ENCODE measurements around the gene ZNF672. TPM values are rescaled to one million over a fixed set of nuclear protein-coding genes. Genes with fewer than 3 reads are reported as not detected.

Gene ZNF672
- total RNA-seq, 1 experiment from 2014 or later = 35.8 TPM

GRCh38 chr1:248848602-248849001 lies 10.6 kb downstream of the ZNF672 start:
- Mint-ChIP-seq H3K36me3 (ENCODE audit: insufficient read depth, unreplicated experiment) (peaks cover 46% of the 10 kb centered on the region), H3K4me3 (ENCODE audit: unreplicated experiment) (no peak overlapping the region), H3K27me3 (ENCODE audit: insufficient read depth, unreplicated experiment) (no peaks in the 10 kb centered on the region), H3K4me1 (ENCODE audit: insufficient read depth, unreplicated experiment) (peaks cover 5% of the 10 kb centered on the region), H3K27ac (ENCODE audit: low read depth, unreplicated experiment) (no peak overlapping the region), H3K9me3 (ENCODE audit: unreplicated experiment) (no peaks in the 10 kb centered on the region)
- no peak for TF ChIP-seq CTCF (IDR thresholded peaks at IDR 0.05; ENCODE audit: unreplicated experiment)
- intact Hi-C loops (cut with micrococcal nuclease) = no loop called here
- ChIA-PET POLR2A (interaction anchor here (0.6 to 5.7 kb wide), 3 partner anchors 9 to 26 kb away, joined by 3 to 55 read pairs (median 19); partner anchors contain the start of genes ZNF672 and ZNF692), CTCF (interaction anchor here (0.6 to 0.9 kb wide), 3 partner anchors 10 to 65 kb away, joined by 3 read pairs; partner anchors contain the start of gene ZNF692)
- no TSS peak for BruUV-seq (replicated peaks)
- DNase-seq (ENCODE audit: unreplicated experiment) = no peak

GRCh38 chr1:248849152-248849551 lies 11.1 kb downstream of the ZNF672 start:
- Mint-ChIP-seq H3K4me1 (ENCODE audit: insufficient read depth, unreplicated experiment) (peaks cover 5% of the 10 kb centered on the region), H3K27ac (ENCODE audit: low read depth, unreplicated experiment) (no peak overlapping the region), H3K9me3 (ENCODE audit: unreplicated experiment) (no peaks in the 10 kb centered on the region), H3K4me3 (ENCODE audit: unreplicated experiment) (no peak overlapping the region), H3K36me3 (ENCODE audit: insufficient read depth, unreplicated experiment) (peaks cover 46% of the 10 kb centered on the region), H3K27me3 (ENCODE audit: insufficient read depth, unreplicated experiment) (no peaks in the 10 kb centered on the region)
- DNase-seq (ENCODE audit: unreplicated experiment) = peak; percentile 54
- TSS peak; percentile 6 for BruUV-seq (replicated peaks)
- TF ChIP-seq CTCF (IDR thresholded peaks at IDR 0.05; ENCODE audit: unreplicated experiment) = no peak
- intact Hi-C loops (cut with micrococcal nuclease) = no loop called here
- CTCF ChIA-PET = interaction anchor here (0.6 to 2.5 kb wide), 5 partner anchors 8 to 65 kb away, joined by 3 to 10 read pairs (median 3); partner anchors contain the start of gene ZNF692
- POLR2A ChIA-PET = interaction anchor here (0.6 to 5.7 kb wide), 4 partner anchors 9 to 25 kb away, joined by 3 to 55 read pairs (median 11); partner anchors contain the start of genes ZNF672 and ZNF692

- peaks cover 41% of the 10 kb centered on the region for H3K36me3 Mint-ChIP-seq (ENCODE audit: insufficient read depth, unreplicated experiment)
- ChIA-PET POLR2A (interaction anchor here (1.2 to 5.7 kb wide), 3 partner anchors 9 to 23 kb away, joined by 3 to 55 read pairs (median 19); partner anchors contain the start of genes ZNF672 and ZNF692), CTCF (interaction anchor here (0.9 to 2.5 kb wide), 5 partner anchors 8 to 181 kb away, joined by 3 to 10 read pairs (median 3); partner anchors contain the start of gene ZNF692)
- TF ChIP-seq CTCF (IDR thresholded peaks at IDR 0.05; ENCODE audit: unreplicated experiment) = no peak
- intact Hi-C loops (cut with micrococcal nuclease) = no loop called here
- no peaks in the 10 kb centered on the region for H3K27me3 Mint-ChIP-seq (ENCODE audit: insufficient read depth, unreplicated experiment)
- DNase-seq (ENCODE audit: unreplicated experiment) = no peak
- H3K27ac Mint-ChIP-seq (ENCODE audit: low read depth, unreplicated experiment) = no peak overlapping the region
- no peaks in the 10 kb centered on the region for H3K9me3 Mint-ChIP-seq (ENCODE audit: unreplicated experiment)
- no TSS peak for BruUV-seq (replicated peaks)
- peaks cover 5% of the 10 kb centered on the region for H3K4me1 Mint-ChIP-seq (ENCODE audit: insufficient read depth, unreplicated experiment)
- H3K4me3 Mint-ChIP-seq (ENCODE audit: unreplicated experiment) = no peak overlapping the region
Observed at GRCh38 chr1:248849637-248850036, 11.6 kb downstream of the ZNF672 start.

- peaks cover 39% of the 10 kb centered on the region for H3K36me3 Mint-ChIP-seq (ENCODE audit: insufficient read depth, unreplicated experiment)
- TSS peak; percentile 52 for BruUV-seq (replicated peaks)
- CTCF ChIA-PET = interaction anchor here (0.5 to 2.5 kb wide), 6 partner anchors 9 to 1062 kb away, joined by 3 to 10 read pairs (median 4); no protein-coding TSS in a partner anchor
Observed at GRCh38 chr1:248850124-248850523, 12.1 kb downstream of the ZNF672 start.

More at GRCh38 chr1:248850124-248850523, 12.1 kb downstream of the ZNF672 start:
- H3K27ac Mint-ChIP-seq (ENCODE audit: low read depth, unreplicated experiment) = no peak overlapping the region
- DNase-seq (ENCODE audit: unreplicated experiment) = no peak
- no peaks in the 10 kb centered on the region for H3K27me3 Mint-ChIP-seq (ENCODE audit: insufficient read depth, unreplicated experiment)
- H3K9me3 Mint-ChIP-seq (ENCODE audit: unreplicated experiment) = no peaks in the 10 kb centered on the region
- H3K4me1 Mint-ChIP-seq (ENCODE audit: insufficient read depth, unreplicated experiment) = peaks cover 5% of the 10 kb centered on the region
- H3K4me3 Mint-ChIP-seq (ENCODE audit: unreplicated experiment) = no peak overlapping the region
- POLR2A ChIA-PET = interaction anchor here (1.2 to 5.7 kb wide), 3 partner anchors 9 to 24 kb away, joined by 3 to 55 read pairs (median 19); partner anchors contain the start of genes ZNF672 and ZNF692
- intact Hi-C loops (cut with micrococcal nuclease) = no loop called here
- TF ChIP-seq CTCF (IDR thresholded peaks at IDR 0.05; ENCODE audit: unreplicated experiment) = no peak

All from MCF 10A (cell line).